Epithelial cell of proximal tubule (primary cell): ENCODE results near the gene OR4Q2. TPM values are rescaled to one million over a fixed set of nuclear protein-coding genes. Genes with fewer than 3 reads are reported as not detected.

Experiments
- DNase-seq: peaks from one replicate; pipeline ENCODE4 v3.0.0-alpha.2; 2011; ENCODE audit warnings: low read depth
- H3K4me3 ChIP-seq: 2 replicates; pipeline ENCODE4 v1.5.1; 2011; ENCODE audit warnings: low read depth, mild to moderate bottlenecking, low read length
- total RNA-seq: library from RNA; depleted of rRNA; stranded (reverse); fragments of >200 nt; gene quantifications from 2 replicates; pipeline ENCODE4 v1.2.3, GENCODE V29; 2015
- TF ChIP-seq, protein P1 (sequence below): conservative IDR thresholded peaks from 2 replicates; pipeline ENCODE4 v1.5.1; 2012; ENCODE audit warnings: low read depth, mild to moderate bottlenecking, low read length

Gene OR4Q2
- total RNA-seq, 1 donor from 2014 or later: not detected

- H3K4me3 ChIP-seq: no peak overlapping the region
- TF ChIP-seq, protein P1, sequence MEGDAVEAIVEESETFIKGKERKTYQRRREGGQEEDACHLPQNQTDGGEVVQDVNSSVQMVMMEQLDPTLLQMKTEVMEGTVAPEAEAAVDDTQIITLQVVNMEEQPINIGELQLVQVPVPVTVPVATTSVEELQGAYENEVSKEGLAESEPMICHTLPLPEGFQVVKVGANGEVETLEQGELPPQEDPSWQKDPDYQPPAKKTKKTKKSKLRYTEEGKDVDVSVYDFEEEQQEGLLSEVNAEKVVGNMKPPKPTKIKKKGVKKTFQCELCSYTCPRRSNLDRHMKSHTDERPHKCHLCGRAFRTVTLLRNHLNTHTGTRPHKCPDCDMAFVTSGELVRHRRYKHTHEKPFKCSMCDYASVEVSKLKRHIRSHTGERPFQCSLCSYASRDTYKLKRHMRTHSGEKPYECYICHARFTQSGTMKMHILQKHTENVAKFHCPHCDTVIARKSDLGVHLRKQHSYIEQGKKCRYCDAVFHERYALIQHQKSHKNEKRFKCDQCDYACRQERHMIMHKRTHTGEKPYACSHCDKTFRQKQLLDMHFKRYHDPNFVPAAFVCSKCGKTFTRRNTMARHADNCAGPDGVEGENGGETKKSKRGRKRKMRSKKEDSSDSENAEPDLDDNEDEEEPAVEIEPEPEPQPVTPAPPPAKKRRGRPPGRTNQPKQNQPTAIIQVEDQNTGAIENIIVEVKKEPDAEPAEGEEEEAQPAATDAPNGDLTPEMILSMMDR: no peak
- no peak for DNase-seq
Observed at GRCh38 chr14:20031058-20031457, 29.1 kb downstream of the OR4Q2 start.

DNA sequence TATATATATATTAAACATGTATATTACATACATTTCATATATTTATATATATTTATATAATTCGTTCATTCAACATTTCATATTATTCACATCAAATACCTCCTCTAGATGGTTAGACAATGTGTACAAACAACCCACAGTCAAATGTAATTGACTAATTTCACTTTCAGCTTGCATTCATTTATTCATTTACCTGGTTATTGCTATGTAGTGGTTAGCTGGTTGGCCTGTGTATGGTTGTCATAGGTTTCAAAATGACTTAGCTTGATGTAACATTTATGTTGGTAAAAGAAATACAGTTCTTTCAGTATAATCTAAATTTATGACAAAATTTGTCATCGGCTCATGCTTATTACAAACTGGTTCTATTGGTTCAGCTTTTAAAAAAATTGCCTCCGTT, 33.5 kb downstream of the OR4Q2 start:
- TF ChIP-seq, protein P1: no peak
- DNase-seq: no peak
- H3K4me3 ChIP-seq: no peak overlapping the region

GRCh38 chr14:20035938-20036337, 34.0 kb downstream of the OR4Q2 start, which contains the start of gene OR4K13:
Gene OR4K13, minus strand, starts transcription at chr14:20036038. Its CDS starts 1,280 bp downstream, at chr14:20034758.
- H3K4me3 ChIP-seq: no peak within 1 kb of the TSS
- no peak for DNase-seq
- TF ChIP-seq, protein P1: no peak

GRCh38 chr14:20044243-20044642, 42.3 kb downstream of the OR4Q2 start:
- DNase-seq: no peak
- no peak overlapping the region for H3K4me3 ChIP-seq
- TF ChIP-seq, protein P1: no peak

GRCh38 chr14:20048202-20048601, 46.2 kb downstream of the OR4Q2 start:
- TF ChIP-seq, protein P1: no peak
- H3K4me3 ChIP-seq: no peak overlapping the region
- DNase-seq: no peak

Other genes starting within 250 kb of the OR4Q2 start
- not detected in 2 replicates for gene OR4M1, start 228.7 kb upstream of the OR4Q2 start, total RNA-seq
- gene OR4N2, start 198.4 kb upstream of the OR4Q2 start, total RNA-seq: not detected in 2 replicates
- not detected in 2 replicates for gene OR4K2, start 127.0 kb upstream of the OR4Q2 start, total RNA-seq
- gene OR4K5, start 81.6 kb upstream of the OR4Q2 start, total RNA-seq: not detected in 2 replicates
- gene OR4K1, start 71.2 kb upstream of the OR4Q2 start, total RNA-seq: not detected in 2 replicates
- not detected in 2 replicates for gene OR4K15, start 26.6 kb upstream of the OR4Q2 start, total RNA-seq
- gene OR4K14, start 17.1 kb downstream of the OR4Q2 start, total RNA-seq: not detected in 2 replicates
- not detected in 2 replicates for gene OR4K13, start 33.9 kb downstream of the OR4Q2 start, total RNA-seq
- not detected in 2 replicates for gene OR4L1, start 57.9 kb downstream of the OR4Q2 start, total RNA-seq
- not detected in 2 replicates for gene OR4K17, start 108.6 kb downstream of the OR4Q2 start, total RNA-seq
- gene OR4N5, start 136.7 kb downstream of the OR4Q2 start, total RNA-seq: not detected in 2 replicates
- gene OR11G2, start 188.7 kb downstream of the OR4Q2 start, total RNA-seq: not detected in 2 replicates
- gene OR11H6, start 221.5 kb downstream of the OR4Q2 start, total RNA-seq: not detected in 2 replicates
- not detected in 2 replicates for gene OR11H7, start 226.8 kb downstream of the OR4Q2 start, total RNA-seq
- not detected in 2 replicates for gene OR11H4, start 237.1 kb downstream of the OR4Q2 start, total RNA-seq